Endothelial cell of umbilical vein (primary cell): ENCODE measurements around the gene ADAMTSL2. TPM values are rescaled to one million over a fixed set of nuclear protein-coding genes. Genes with fewer than 3 reads are reported as not detected.

Experiments
- BruUV-seq: library from RNA; stranded (reverse); fragments of 400-500 nt; replicated peaks from 2 replicates; lab custom pipeline; 2021; lab: Mats Ljungman, UMichigan
- CTCF ChIA-PET: fragments of 300-600, 350-600 bp; sonication (Branson Sonifier 250); formaldehyde crosslinking; loops from one replicate; lab custom pipeline; 2021; ENCODE audit warnings: antibody characterized with exemption, inconsistent platforms; lab: Charles Lee
- POLR2A ChIA-PET: fragments of 300-600, 350-600 bp; sonication (Branson Sonifier 250); formaldehyde crosslinking; loops from one replicate; lab custom pipeline; 2021; ENCODE audit warnings: antibody characterized with exemption, inconsistent platforms; lab: Charles Lee
- DNase-seq: peaks from one replicate; pipeline ENCODE4 v3.0.0-alpha.2; 2011; ENCODE audit warnings: low read depth, low spot score
- FAIRE-seq: peaks from 2 replicates; lab custom pipeline; 2011; peaks lifted over from hg19 to GRCh38; lab: Jason Lieb, UNC
- H2AFZ ChIP-seq: 2 replicates; pipeline ENCODE4 v1.6.0; 2012; ENCODE audit warnings: low read depth, low read length, control low read depth, inconsistent platforms
- H3K27ac ChIP-seq: 2 replicates; pipeline ENCODE4 v1.5.1; 2011; ENCODE audit warnings: low read depth, mild to moderate bottlenecking, control low read depth, low read length, moderate library complexity; ENCODE audit not compliant: insufficient read depth
- H3K27me3 ChIP-seq, 2 experiments: 2 replicates each; pipeline versions ENCODE4 v1.6.0 to v1.6.1; 2011; ENCODE audit warnings: low read length in 2 of 2, mixed read lengths in 1 of 2; ENCODE audit not compliant: control insufficient read depth in 2 of 2, insufficient read depth in 2 of 2
- H3K36me3 ChIP-seq, 2 experiments: 2 replicates in 1 of 2; 3 replicates in 1 of 2; pipeline ENCODE4 v1.5.1; 2011; ENCODE audit warnings: low read length in 2 of 2, mild to moderate bottlenecking in 1 of 2, moderate library complexity in 1 of 2; ENCODE audit not compliant: control insufficient read depth in 2 of 2, insufficient read depth in 2 of 2; ENCODE audit errors: extremely low read depth in 1 of 2
- H3K4me1 ChIP-seq: 3 replicates; pipeline ENCODE4 v1.5.1; 2011; ENCODE audit warnings: mild to moderate bottlenecking, low read length; ENCODE audit not compliant: control insufficient read depth, insufficient read depth; ENCODE audit errors: extremely low read depth
- H3K4me2 ChIP-seq: 2 replicates; pipeline ENCODE4 v1.6.1; 2011; ENCODE audit warnings: low read length, control low read depth, mixed read lengths; ENCODE audit not compliant: insufficient read depth
- H3K4me3 ChIP-seq, 3 experiments: fragments of 200-600 bp in 1 of 3; sonication (generic), shearing (Covaris generic) in 1 of 3; replicated peaks in 1 of 3; 2 replicates each; pipeline ENCODE4 v1.5.1; 2011 to 2016; ENCODE audit warnings: control low read depth in 3 of 3, low read length in 3 of 3, mild to moderate bottlenecking in 2 of 3, inconsistent platforms in 1 of 3, low read depth in 1 of 3, moderate library complexity in 1 of 3; ENCODE audit not compliant: insufficient read depth in 1 of 3
- H3K79me2 ChIP-seq: 2 replicates; pipeline ENCODE4 v1.6.0; 2012; ENCODE audit warnings: low read length, inconsistent platforms; ENCODE audit not compliant: control insufficient read depth, insufficient read depth
- H3K9ac ChIP-seq: replicated peaks from 2 replicates; pipeline ENCODE3; 2011; ENCODE audit warnings: low read length, control low read depth; ENCODE audit not compliant: insufficient read depth; ENCODE audit errors: extremely low read depth
- H3K9me1 ChIP-seq: replicated peaks from 3 replicates; pipeline ENCODE4 v1.6.0; 2011; ENCODE audit warnings: mild to moderate bottlenecking, low read length; ENCODE audit not compliant: control insufficient read depth, insufficient read depth; ENCODE audit errors: extremely low read depth
- H3K9me3 ChIP-seq: replicated peaks from 2 replicates; pipeline ENCODE4 v1.5.1; 2012; ENCODE audit warnings: low read length, inconsistent platforms; ENCODE audit not compliant: control insufficient read depth, insufficient read depth
- H4K20me1 ChIP-seq: replicated peaks from 2 replicates; pipeline ENCODE3; 2011; ENCODE audit warnings: mild to moderate bottlenecking, low read length; ENCODE audit not compliant: control insufficient read depth, insufficient read depth; ENCODE audit errors: extremely low read depth
- CTCF ChIP-seq, 2 donors: IDR thresholded peaks; 1 replicate in 1 of 2; 2 replicates in 1 of 2; pipeline ENCODE4 v1.5.1; 2011; ENCODE audit warnings: low read length in 2 of 2, mild to moderate bottlenecking in 2 of 2, moderate library complexity in 2 of 2, control low read depth in 1 of 2, inconsistent platforms in 1 of 2, low read depth in 1 of 2; ENCODE audit not compliant: insufficient read depth in 1 of 2; ENCODE audit errors: extremely low read depth in 1 of 2
- FOS ChIP-seq: IDR thresholded peaks from 2 replicates; pipeline ENCODE4 v1.6.1; 2011; ENCODE audit warnings: mild to moderate bottlenecking, low read length, moderate library complexity, borderline replicate concordance; ENCODE audit not compliant: insufficient read depth
- GATA2 ChIP-seq: IDR thresholded peaks from 2 replicates; pipeline ENCODE4 v1.7.0; 2011; ENCODE audit warnings: low read depth, mild to moderate bottlenecking, moderate library complexity, mixed read lengths, low read length; ENCODE audit not compliant: insufficient read length, insufficient read depth
- JUN ChIP-seq: IDR thresholded peaks from 2 replicates; pipeline ENCODE4 v1.6.1; 2011; ENCODE audit warnings: borderline replicate concordance, low read depth; ENCODE audit not compliant: insufficient read length, insufficient read depth
- MYC ChIP-seq: IDR thresholded peaks from one replicate; pipeline ENCODE4 v1.6.1; 2011; ENCODE audit warnings: mild to moderate bottlenecking, low read depth, low read length
- dilution Hi-C: fragments of 300-500 bp; cut with MboI; formaldehyde crosslinking; loops from one replicate; pipeline ENCODE4 v1.15.0; 2019; ENCODE audit warnings: low sequenced_read_pairs; ENCODE audit not compliant: extremely low pct_ligation_motif_present
- intact Hi-C: fragments of 100-400 bp; cut with micrococcal nuclease; formaldehyde crosslinking; loops from one replicate; pipeline ENCODE4 v1.10.0; 2022
- polyA plus RNA-seq, 4 experiments: library from polyadenylated mRNA; depleted of rRNA in 3 of 4; stranded (reverse) in 3 of 4; unstranded in 1 of 4; fragments of >200 nt; gene quantifications; 2 replicates each; pipeline versions ENCODE4 v1.2.1 to v1.2.3, GENCODE V29; 2011 to 2012; ENCODE audit warnings: missing spikeins in 1 of 4
- total RNA-seq: library from RNA; stranded (reverse); gene quantifications from 2 replicates; pipeline ENCODE4 v1.2.3, GENCODE V29; 2021

The ADAMTSL2 gene
- total and polyA plus RNA-seq, 2 donors (not counting 3 experiments of a cell fraction or from before 2014, with no cell fraction given) = not detected

GRCh38 chr9:133558191-133559126 lies 24.0 kb downstream of the ADAMTSL2 start:
- Histone ChIP-seq H3K4me3 (no peak overlapping the region), H3K4me1 (peaks cover 14% of the 10 kb centered on the region), H3K9me1 (no peaks in the 10 kb centered on the region), H3K79me2 (no peaks in the 10 kb centered on the region), H3K4me2 (peak overlapping the region; percentile 20), H2AFZ (peak overlapping the region; percentile 24), H4K20me1 (no peaks in the 10 kb centered on the region), H3K27ac (peak overlapping the region; percentile 30), H3K36me3 (no peaks in the 10 kb centered on the region), H3K9ac (no peak overlapping the region), H3K9me3 (no peaks in the 10 kb centered on the region), H3K27me3 (no peaks in the 10 kb centered on the region)
- TF ChIP-seq GATA2 = peak; percentile 69
- TF ChIP-seq MYC = no peak
- no peak for TF ChIP-seq CTCF (IDR thresholded peaks at IDR 0.05; ENCODE audit: extremely low read depth in 1 of 2, insufficient read depth in 1 of 2, low read depth in 1 of 2, low read length in 2 of 2)
- TF ChIP-seq JUN = peak; percentile 30
- TF ChIP-seq FOS = peak; percentile 81
- DNase-seq (peak; percentile 26), FAIRE-seq (peak; percentile 81)
- no TSS peak for BruUV-seq
- CTCF ChIA-PET = interaction anchor here (1.1 kb wide), 1 partner anchor 414 kb away, joined by 3 read pairs; no protein-coding TSS in a partner anchor
- intact Hi-C loops (no loop called here), dilution Hi-C loops (no loop called here)
- POLR2A ChIA-PET = no interaction called here
